ENCODE measurements around the gene ZNF664.

GRCh38 chr12:123949770-123950165 is 23.2 kb upstream of the ZNF664 start:
- TF ChIP-seq, protein P1, sequence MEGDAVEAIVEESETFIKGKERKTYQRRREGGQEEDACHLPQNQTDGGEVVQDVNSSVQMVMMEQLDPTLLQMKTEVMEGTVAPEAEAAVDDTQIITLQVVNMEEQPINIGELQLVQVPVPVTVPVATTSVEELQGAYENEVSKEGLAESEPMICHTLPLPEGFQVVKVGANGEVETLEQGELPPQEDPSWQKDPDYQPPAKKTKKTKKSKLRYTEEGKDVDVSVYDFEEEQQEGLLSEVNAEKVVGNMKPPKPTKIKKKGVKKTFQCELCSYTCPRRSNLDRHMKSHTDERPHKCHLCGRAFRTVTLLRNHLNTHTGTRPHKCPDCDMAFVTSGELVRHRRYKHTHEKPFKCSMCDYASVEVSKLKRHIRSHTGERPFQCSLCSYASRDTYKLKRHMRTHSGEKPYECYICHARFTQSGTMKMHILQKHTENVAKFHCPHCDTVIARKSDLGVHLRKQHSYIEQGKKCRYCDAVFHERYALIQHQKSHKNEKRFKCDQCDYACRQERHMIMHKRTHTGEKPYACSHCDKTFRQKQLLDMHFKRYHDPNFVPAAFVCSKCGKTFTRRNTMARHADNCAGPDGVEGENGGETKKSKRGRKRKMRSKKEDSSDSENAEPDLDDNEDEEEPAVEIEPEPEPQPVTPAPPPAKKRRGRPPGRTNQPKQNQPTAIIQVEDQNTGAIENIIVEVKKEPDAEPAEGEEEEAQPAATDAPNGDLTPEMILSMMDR (IDR thresholded peaks at IDR 0.05): no peak
- no peak for TF ChIP-seq EZH2 (IDR thresholded peaks at IDR 0.05; ENCODE audit: borderline replicate concordance, insufficient read depth, low read depth, low read length, poor library complexity, severe bottlenecking)
